ENCODE measurements around the gene SSTR3.
"Not testable (repeated sequence)": the region's sequence is repeated elsewhere in the genome, so short reads cannot be mapped to it uniquely, and the experiment has no call there.

- not testable (repeated sequence) for TF ChIP-seq CTCF, EZH2phosphoT487 (IDR thresholded peaks at IDR 0.05; ENCODE audit: low read length)
These were observed 41.4 kb downstream of the SSTR3 start for GRCh38 chr22:37170689-37171405.

Data from MM.1S (cell line).